ENCODE results near the gene ASXL3.

ASXL3 gene

GRCh38 chr18:33733376-33733775 lies 155.4 kb downstream of the ASXL3 start:
- Histone ChIP-seq H3K27ac (ENCODE audit: low read length) (no peak overlapping the region), H3K4me1 (ENCODE audit: insufficient read depth, low read length) (peaks cover 17% of the 10 kb centered on the region; the same call in 1 of the 2 replicates), H3K9me3 (ENCODE audit: insufficient read depth, low read depth, low read length) (no peaks in the 10 kb centered on the region), H3K4me3 (ENCODE audit: low read length) (no peak overlapping the region), H3K36me3 (ENCODE audit: insufficient read depth, low read depth, low read length) (no peaks in the 10 kb centered on the region), H3K9ac (ENCODE audit: low read depth, low read length) (no peak overlapping the region), H3K27me3 (ENCODE audit: insufficient read depth, low read length) (no peaks in the 10 kb centered on the region; the same call in 1 of the 2 replicates)

GRCh38 chr18:33735428-33735827 lies 157.4 kb downstream of the ASXL3 start:
- Histone ChIP-seq H3K9me3 (ENCODE audit: insufficient read depth, low read depth, low read length) (no peaks in the 10 kb centered on the region), H3K4me1 (ENCODE audit: insufficient read depth, low read length) (peaks cover 17% of the 10 kb centered on the region; the same call in 1 of the 2 replicates), H3K4me3 (ENCODE audit: low read length) (no peak overlapping the region), H3K27me3 (ENCODE audit: insufficient read depth, low read length) (no peaks in the 10 kb centered on the region; the same call in 1 of the 2 replicates), H3K27ac (ENCODE audit: low read length) (no peak overlapping the region), H3K36me3 (ENCODE audit: insufficient read depth, low read depth, low read length) (no peaks in the 10 kb centered on the region), H3K9ac (ENCODE audit: low read depth, low read length) (no peak overlapping the region)

- H3K27me3 ChIP-seq (ENCODE audit: insufficient read depth, low read length): no peaks in the 10 kb centered on the region
- H3K4me1 ChIP-seq (ENCODE audit: insufficient read depth, low read length): no peaks in the 10 kb centered on the region
- H3K36me3 ChIP-seq (ENCODE audit: insufficient read depth, low read depth, low read length): no peaks in the 10 kb centered on the region
- no peaks in the 10 kb centered on the region for H3K9me3 ChIP-seq (ENCODE audit: insufficient read depth, low read depth, low read length)
- H3K9ac ChIP-seq (ENCODE audit: low read depth, low read length): no peak overlapping the region
- no peak overlapping the region for H3K4me3 ChIP-seq (ENCODE audit: low read length)
- H3K27ac ChIP-seq (ENCODE audit: low read length): no peak overlapping the region
These were observed 163.7 kb downstream of the ASXL3 start for GRCh38 chr18:33741760-33742159.

GRCh38 chr18:33744032-33744697 lies 166.1 kb downstream of the ASXL3 start:
- no peak overlapping the region for H3K27ac ChIP-seq (ENCODE audit: low read length)
- no peaks in the 10 kb centered on the region for H3K36me3 ChIP-seq (ENCODE audit: insufficient read depth, low read depth, low read length)
- H3K4me3 ChIP-seq (ENCODE audit: low read length): no peak overlapping the region
- no peak overlapping the region for H3K9ac ChIP-seq (ENCODE audit: low read depth, low read length)
- H3K4me1 ChIP-seq (ENCODE audit: insufficient read depth, low read length): no peaks in the 10 kb centered on the region; the same call in 1 of the 2 replicates
- H3K9me3 ChIP-seq (ENCODE audit: insufficient read depth, low read depth, low read length): no peaks in the 10 kb centered on the region
- no peaks in the 10 kb centered on the region for H3K27me3 ChIP-seq (ENCODE audit: insufficient read depth, low read length)

- Histone ChIP-seq H3K36me3 (ENCODE audit: insufficient read depth, low read depth, low read length) (no peaks in the 10 kb centered on the region), H3K4me1 (ENCODE audit: insufficient read depth, low read length) (no peaks in the 10 kb centered on the region; the same call in 1 of the 2 replicates), H3K4me3 (ENCODE audit: low read length) (no peak overlapping the region)
These were observed 167.3 kb downstream of the ASXL3 start for GRCh38 chr18:33745151-33745795.

GRCh38 chr18:33745871-33746545 lies 168.0 kb downstream of the ASXL3 start:
- Histone ChIP-seq H3K9me3 (ENCODE audit: insufficient read depth, low read depth, low read length) (no peaks in the 10 kb centered on the region), H3K36me3 (ENCODE audit: insufficient read depth, low read depth, low read length) (no peaks in the 10 kb centered on the region), H3K4me3 (ENCODE audit: low read length) (no peak overlapping the region), H3K27ac (ENCODE audit: low read length) (no peak overlapping the region), H3K4me1 (ENCODE audit: insufficient read depth, low read length) (no peaks in the 10 kb centered on the region; the same call in 1 of the 2 replicates), H3K27me3 (ENCODE audit: insufficient read depth, low read length) (no peaks in the 10 kb centered on the region), H3K9ac (ENCODE audit: low read depth, low read length) (no peak overlapping the region)

More at GRCh38 chr18:33745151-33745795, 167.3 kb downstream of the ASXL3 start:
- no peak overlapping the region for H3K9ac ChIP-seq (ENCODE audit: low read depth, low read length)
- no peaks in the 10 kb centered on the region for H3K27me3 ChIP-seq (ENCODE audit: insufficient read depth, low read length)
- no peaks in the 10 kb centered on the region for H3K9me3 ChIP-seq (ENCODE audit: insufficient read depth, low read depth, low read length)
- H3K27ac ChIP-seq (ENCODE audit: low read length): no peak overlapping the region

GRCh38 chr18:33749834-33750233 lies 171.8 kb downstream of the ASXL3 start:
- H3K27me3 ChIP-seq (ENCODE audit: insufficient read depth, low read length): no peaks in the 10 kb centered on the region
- H3K9me3 ChIP-seq (ENCODE audit: insufficient read depth, low read depth, low read length): no peaks in the 10 kb centered on the region
- H3K9ac ChIP-seq (ENCODE audit: low read depth, low read length): no peak overlapping the region
- H3K4me3 ChIP-seq (ENCODE audit: low read length): no peak overlapping the region
- no peaks in the 10 kb centered on the region; the same call in 1 of the 2 replicates for H3K4me1 ChIP-seq (ENCODE audit: insufficient read depth, low read length)
- no peaks in the 10 kb centered on the region for H3K36me3 ChIP-seq (ENCODE audit: insufficient read depth, low read depth, low read length)
- no peak overlapping the region for H3K27ac ChIP-seq (ENCODE audit: low read length)

GRCh38 chr18:33750366-33750765 lies 172.3 kb downstream of the ASXL3 start:
- H3K9ac ChIP-seq (ENCODE audit: low read depth, low read length): no peak overlapping the region
- H3K9me3 ChIP-seq (ENCODE audit: insufficient read depth, low read depth, low read length): no peaks in the 10 kb centered on the region
- no peak overlapping the region for H3K27ac ChIP-seq (ENCODE audit: low read length)
- H3K36me3 ChIP-seq (ENCODE audit: insufficient read depth, low read depth, low read length): no peaks in the 10 kb centered on the region
- H3K4me3 ChIP-seq (ENCODE audit: low read length): no peak overlapping the region
- no peaks in the 10 kb centered on the region for H3K27me3 ChIP-seq (ENCODE audit: insufficient read depth, low read length)
- H3K4me1 ChIP-seq (ENCODE audit: insufficient read depth, low read length): no peaks in the 10 kb centered on the region; the same call in 1 of the 2 replicates

- no peaks in the 10 kb centered on the region for H3K27me3 ChIP-seq (ENCODE audit: insufficient read depth, low read length)
- H3K9me3 ChIP-seq (ENCODE audit: insufficient read depth, low read depth, low read length): no peaks in the 10 kb centered on the region
- H3K9ac ChIP-seq (ENCODE audit: low read depth, low read length): no peak overlapping the region
- no peaks in the 10 kb centered on the region; the same call in 1 of the 2 replicates for H3K4me1 ChIP-seq (ENCODE audit: insufficient read depth, low read length)
- H3K27ac ChIP-seq (ENCODE audit: low read length): no peak overlapping the region
- H3K36me3 ChIP-seq (ENCODE audit: insufficient read depth, low read depth, low read length): no peaks in the 10 kb centered on the region
- H3K4me3 ChIP-seq (ENCODE audit: low read length): no peak overlapping the region
These were observed 173.7 kb downstream of the ASXL3 start for GRCh38 chr18:33751613-33752221.

- no peaks in the 10 kb centered on the region for H3K4me1 ChIP-seq (ENCODE audit: insufficient read depth, low read length)
- no peak overlapping the region for H3K9ac ChIP-seq (ENCODE audit: low read depth, low read length)
- H3K27ac ChIP-seq (ENCODE audit: low read length): no peak overlapping the region
- H3K36me3 ChIP-seq (ENCODE audit: insufficient read depth, low read depth, low read length): no peaks in the 10 kb centered on the region
- H3K4me3 ChIP-seq (ENCODE audit: low read length): no peak overlapping the region
- H3K9me3 ChIP-seq (ENCODE audit: insufficient read depth, low read depth, low read length): no peaks in the 10 kb centered on the region
- no peaks in the 10 kb centered on the region for H3K27me3 ChIP-seq (ENCODE audit: insufficient read depth, low read length)
These were observed 177.4 kb downstream of the ASXL3 start for GRCh38 chr18:33755391-33755790.

- no peak overlapping the region for H3K4me3 ChIP-seq (ENCODE audit: low read length)
- H3K36me3 ChIP-seq (ENCODE audit: insufficient read depth, low read depth, low read length): no peaks in the 10 kb centered on the region
- no peaks in the 10 kb centered on the region for H3K9me3 ChIP-seq (ENCODE audit: insufficient read depth, low read depth, low read length)
- no peak overlapping the region for H3K9ac ChIP-seq (ENCODE audit: low read depth, low read length)
- no peak overlapping the region for H3K27ac ChIP-seq (ENCODE audit: low read length)
- no peaks in the 10 kb centered on the region for H3K27me3 ChIP-seq (ENCODE audit: insufficient read depth, low read length)
- H3K4me1 ChIP-seq (ENCODE audit: insufficient read depth, low read length): no peaks in the 10 kb centered on the region
These were observed 178.0 kb downstream of the ASXL3 start for GRCh38 chr18:33755931-33756560.

Measured in iPS-20b (cell line).